GM12878 (cell line): Measurements from ENCODE around the gene PPP1CA. TPM values are rescaled to one million over a fixed set of nuclear protein-coding genes. Genes with fewer than 3 reads are reported as not detected.
A peak's percentile ranks its signal among the peaks of the same experiment; 100 is the strongest.

Source experiments
- ATF7 ChIP-seq: fragments of 450-650 bp; IDR thresholded peaks from 2 replicates; pipeline ENCODE4 v1.6.1; 2016; ENCODE audit warnings: low read depth, mild to moderate bottlenecking
- BCLAF1 ChIP-seq: fragments of 450-650 bp; IDR thresholded peaks from 2 replicates; pipeline ENCODE4 v1.6.1; 2017; ENCODE audit warnings: antibody characterized with exemption, mild to moderate bottlenecking, moderate library complexity
- CEBPB ChIP-seq, 2 experiments: fragments of 150-350 bp in 1 of 2; IDR thresholded peaks; 2 replicates each; pipeline ENCODE4 v1.6.1; 2012 to 2014; ENCODE audit warnings: low read depth in 2 of 2, low read length in 2 of 2, borderline replicate concordance in 1 of 2, inconsistent platforms in 1 of 2
- GATAD2B ChIP-seq: fragments of 450-650 bp; conservative IDR thresholded peaks from 2 replicates; pipeline ENCODE4 v1.6.1; 2017; ENCODE audit warnings: low read depth, mild to moderate bottlenecking, moderate library complexity
- LARP7 ChIP-seq: fragments of 450-650 bp; IDR thresholded peaks from 2 replicates; pipeline ENCODE4 v1.6.1; 2017; ENCODE audit warnings: mild to moderate bottlenecking
- MLLT1 ChIP-seq: fragments of 450-650 bp; IDR thresholded peaks from 2 replicates; pipeline ENCODE4 v1.6.1; 2016; ENCODE audit warnings: mild to moderate bottlenecking
- MTA2 ChIP-seq: fragments of 450-650 bp; IDR thresholded peaks from 2 replicates; pipeline ENCODE4 v1.6.1; 2016; ENCODE audit warnings: low read depth, mild to moderate bottlenecking, moderate library complexity
- MXI1 ChIP-seq: fragments of 150-350 bp; IDR thresholded peaks from 2 replicates; pipeline ENCODE4 v1.6.1; 2011; ENCODE audit warnings: low read depth, mild to moderate bottlenecking, inconsistent platforms, low read length, improper control_type of control experiment
- NBN ChIP-seq: fragments of 450-650 bp; IDR thresholded peaks from 2 replicates; pipeline ENCODE4 v1.6.1; 2016
- PAX5 ChIP-seq: IDR thresholded peaks from 2 replicates; pipeline ENCODE4 v1.6.1; 2011; ENCODE audit warnings: low read depth, low read length, borderline replicate concordance
- PAX8 ChIP-seq: fragments of 450-650 bp; IDR thresholded peaks from 2 replicates; pipeline ENCODE4 v1.6.1; 2017; ENCODE audit warnings: mild to moderate bottlenecking, moderate library complexity
- POU2F2 ChIP-seq: IDR thresholded peaks from 3 replicates; pipeline ENCODE4 v1.6.1; 2011; ENCODE audit warnings: low read depth, mild to moderate bottlenecking, low read length, borderline replicate concordance
- RELB ChIP-seq: fragments of 450-650 bp; IDR thresholded peaks from 2 replicates; pipeline ENCODE4 v1.6.1; 2017; ENCODE audit warnings: low read depth, mild to moderate bottlenecking, moderate library complexity
- SMARCA5 ChIP-seq: fragments of 450-650 bp; IDR thresholded peaks from 2 replicates; pipeline ENCODE4 v1.6.1; 2017; ENCODE audit warnings: mild to moderate bottlenecking
- TAF1 ChIP-seq: IDR thresholded peaks from 2 replicates; pipeline ENCODE4 v1.6.1; 2011; ENCODE audit warnings: mild to moderate bottlenecking, low read depth, low read length, borderline replicate concordance
- TCF3 ChIP-seq: IDR thresholded peaks from 2 replicates; pipeline ENCODE4 v1.6.1; 2012; ENCODE audit warnings: low read depth, mild to moderate bottlenecking, low read length, borderline replicate concordance; ENCODE audit not compliant: insufficient read depth
- TCF7 ChIP-seq: IDR thresholded peaks from 2 replicates; pipeline ENCODE4 v1.6.1; 2014; ENCODE audit warnings: antibody characterized with exemption, borderline replicate concordance
- ZBTB4 ChIP-seq: fragments of 450-650 bp; formaldehyde crosslinking; IDR thresholded peaks from 2 replicates; pipeline ENCODE4 v1.4.0; 2022; ENCODE audit warnings: mild to moderate bottlenecking, moderate library complexity
- ZNF274 ChIP-seq: IDR thresholded peaks from one replicate; pipeline ENCODE4 v1.8.0; 2011; ENCODE audit not compliant: insufficient read length, insufficient read depth
- polyA plus RNA-seq, 11 experiments: library from polyadenylated mRNA; depleted of rRNA in 4 of 11; unstranded in 6 of 11; stranded (reverse) in 5 of 11; fragments of >200 nt; fragmentation: Nextera tagmentation in 4 of 11; fragmentation: Illumina TruSeq in 1 of 11; extraction: Ambion mirVana in 4 of 11; extraction: Trizol in 1 of 11; gene quantifications; 1 replicate in 1 of 11; 2 replicates in 10 of 11; pipeline versions ENCODE4 v1.2.1 to v1.2.3, GENCODE V29; 2011 to 2016; ENCODE audit warnings: inconsistent platforms in 2 of 11, missing spikeins in 2 of 11, low read depth in 1 of 11
- total RNA-seq, 4 experiments: library from RNA; depleted of rRNA in 3 of 4; stranded (reverse); fragments of >200 nt in 3 of 4; fragmentation: Illumina TruSeq in 1 of 4; extraction: Trizol in 1 of 4; gene quantifications; 2 replicates each; pipeline versions ENCODE4 v1.2.1 to v1.2.3, GENCODE V29; 2013 to 2021
- TF ChIP-seq, protein P1 (sequence below): IDR thresholded peaks from 2 replicates; pipeline ENCODE4 v1.6.1; 2012; ENCODE audit warnings: low read depth, low read length, improper control_type of control experiment

The PPP1CA gene
- total and polyA plus RNA-seq, 10 of the 15 experiments (the other 5 are each of a cell fraction or from before 2014, with no cell fraction given), result 26.4 to 458 (median 240) TPM

DNA sequence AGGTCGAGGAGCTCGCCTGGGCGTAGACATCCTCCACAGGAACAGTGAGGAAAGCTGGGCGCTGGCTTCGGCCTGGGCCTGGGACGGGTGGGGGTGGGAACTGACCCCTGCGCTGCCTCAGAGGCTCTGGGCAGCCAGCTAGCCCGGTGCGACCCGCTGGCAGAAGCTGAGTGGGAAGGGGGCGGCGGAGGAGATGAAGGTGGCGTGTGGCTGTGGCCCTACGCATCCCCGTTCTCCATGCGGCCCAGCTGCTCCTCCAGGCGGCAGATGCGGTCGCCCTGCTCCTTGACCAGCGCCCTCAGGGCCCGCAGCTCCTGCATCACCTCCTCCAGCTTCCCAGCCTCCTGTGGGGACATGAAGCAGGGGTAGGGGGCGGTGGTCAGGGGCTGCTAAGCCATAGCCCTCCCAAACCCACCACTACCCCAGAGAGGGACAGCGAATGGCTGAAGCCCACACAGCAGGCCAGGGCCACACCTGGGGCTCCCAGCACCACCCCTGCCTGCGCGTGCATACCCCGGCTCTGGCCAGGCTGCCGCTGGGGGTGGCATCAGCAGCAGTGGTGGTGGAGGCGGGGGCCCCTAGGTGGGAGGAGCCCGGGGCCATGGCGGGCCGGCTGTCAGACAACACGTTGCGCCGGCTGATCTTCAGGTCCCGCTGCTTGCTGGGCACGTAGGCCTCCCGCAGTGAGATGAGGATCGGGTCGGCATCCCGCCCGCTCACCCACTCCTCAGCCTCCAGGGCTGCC, 36.7 kb upstream of the PPP1CA start (continued):
- no peak for TF ChIP-seq ZBTB4 (CRISPR knock-in tag)
- no peak for TF ChIP-seq CEBPB (IDR thresholded peaks at IDR 0.05; ENCODE audit: borderline replicate concordance in 1 of 2, low read depth in 2 of 2, low read length in 2 of 2)
- no peak for TF ChIP-seq PAX8
- TF ChIP-seq MXI1, result peak; percentile 75; the same call in 1 of the 2 replicates
- no peak for TF ChIP-seq PAX5
- TF ChIP-seq GATAD2B, result peak; percentile 61; the same call in 1 of the 2 replicates
- TF ChIP-seq LARP7, result peak; percentile 32; the same call in 1 of the 2 replicates
- peak; percentile 57 for TF ChIP-seq MLLT1
- TF ChIP-seq MTA2, result no peak
- TF ChIP-seq POU2F2, result no peak
- TF ChIP-seq TAF1, result no peak
- TF ChIP-seq, protein P1, sequence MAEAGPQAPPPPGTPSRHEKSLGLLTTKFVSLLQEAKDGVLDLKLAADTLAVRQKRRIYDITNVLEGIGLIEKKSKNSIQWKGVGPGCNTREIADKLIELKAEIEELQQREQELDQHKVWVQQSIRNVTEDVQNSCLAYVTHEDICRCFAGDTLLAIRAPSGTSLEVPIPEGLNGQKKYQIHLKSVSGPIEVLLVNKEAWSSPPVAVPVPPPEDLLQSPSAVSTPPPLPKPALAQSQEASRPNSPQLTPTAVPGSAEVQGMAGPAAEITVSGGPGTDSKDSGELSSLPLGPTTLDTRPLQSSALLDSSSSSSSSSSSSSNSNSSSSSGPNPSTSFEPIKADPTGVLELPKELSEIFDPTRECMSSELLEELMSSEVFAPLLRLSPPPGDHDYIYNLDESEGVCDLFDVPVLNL, result no peak
- no peak for TF ChIP-seq NBN
- 0 out of 2 replicates have a peak, but pooled peaks have one; percentile 18 for TF ChIP-seq TCF3
- TF ChIP-seq TCF7, result no peak
- TF ChIP-seq ATF7, result no peak
- no peak for TF ChIP-seq RELB
- TF ChIP-seq ZNF274, result no peak
- TF ChIP-seq SMARCA5, result peak; percentile 89; the same call in 1 of the 2 replicates
- TF ChIP-seq BCLAF1, result no peak
